OCI-LY3 (cell line): ENCODE data around the gene ZNRD2.

Source experiments
- H2AFZ ChIP-seq: fragments of 200-600, 300-600 bp; shearing (Covaris generic); 2 replicates; pipeline ENCODE4 v1.6.0; 2014; ENCODE audit warnings: antibody characterized with exemption, low read depth, low read length
- H3K27ac ChIP-seq: fragments of 200-600, 300-600 bp; sonication (generic); 2 replicates; pipeline ENCODE4 v1.5.1; 2014; ENCODE audit warnings: mild to moderate bottlenecking, low read length, moderate library complexity, mixed read lengths
- H3K27me3 ChIP-seq: fragments of 200-600, 300-600 bp; sonication (generic); 2 replicates; pipeline ENCODE4 v1.6.1; 2014; ENCODE audit warnings: low read depth, low read length, mixed read lengths
- H3K36me3 ChIP-seq: fragments of 200-600, 300-600 bp; sonication (generic); replicated peaks from 2 replicates; pipeline ENCODE3; 2014; ENCODE audit warnings: low read depth, low read length, mixed read lengths
- H3K4me1 ChIP-seq: fragments of 300-600, 200-600 bp; sonication (generic); 2 replicates; pipeline ENCODE4 v1.6.1; 2014; ENCODE audit warnings: low read length, mixed read lengths
- H3K4me2 ChIP-seq: fragments of 200-600, 300-600 bp; sonication (generic); 2 replicates; pipeline ENCODE4 v1.6.1; 2014; ENCODE audit warnings: low read length, mixed read lengths
- H3K4me3 ChIP-seq: fragments of 300-600, 200-600 bp; sonication (generic); 2 replicates; pipeline ENCODE4 v1.5.1; 2014; ENCODE audit warnings: antibody characterized with exemption, mild to moderate bottlenecking, low read length, moderate library complexity
- H3K79me2 ChIP-seq: fragments of 300-600, 200-600 bp; shearing (Covaris generic); 2 replicates; pipeline ENCODE4 v1.6.1; 2014; ENCODE audit warnings: mild to moderate bottlenecking, low read length, mixed read lengths
- H3K9ac ChIP-seq: fragments of 300-600, 200-600 bp; shearing (Covaris generic); 2 replicates; pipeline ENCODE4 v1.6.0; 2014; ENCODE audit warnings: mild to moderate bottlenecking, low read length, moderate library complexity
- H3K9me3 ChIP-seq: fragments of 200-600, 300-600 bp; shearing (Covaris generic); 2 replicates; pipeline ENCODE4 v1.6.1; 2014; ENCODE audit warnings: low read length, mixed read lengths; ENCODE audit not compliant: insufficient read depth
- H4K20me1 ChIP-seq: fragments of 200-600, 300-600 bp; sonication (generic); 2 replicates; pipeline ENCODE4 v1.6.1; 2016; ENCODE audit warnings: low read length, mixed read lengths; ENCODE audit not compliant: insufficient read depth
- CTCF ChIP-seq: fragments of 200-600, 300-600 bp; sonication (generic); IDR thresholded peaks from 2 replicates; pipeline ENCODE4 v1.5.1; 2014; ENCODE audit warnings: antibody characterized with exemption, low read length, low read depth
- EZH2phosphoT487 ChIP-seq: fragments of 200-600 bp; shearing (Covaris generic); IDR thresholded peaks from 2 replicates; pipeline ENCODE4 v1.6.1; 2018; ENCODE audit warnings: antibody characterized with exemption, mixed run types, low read depth

Gene ZNRD2

DNA sequence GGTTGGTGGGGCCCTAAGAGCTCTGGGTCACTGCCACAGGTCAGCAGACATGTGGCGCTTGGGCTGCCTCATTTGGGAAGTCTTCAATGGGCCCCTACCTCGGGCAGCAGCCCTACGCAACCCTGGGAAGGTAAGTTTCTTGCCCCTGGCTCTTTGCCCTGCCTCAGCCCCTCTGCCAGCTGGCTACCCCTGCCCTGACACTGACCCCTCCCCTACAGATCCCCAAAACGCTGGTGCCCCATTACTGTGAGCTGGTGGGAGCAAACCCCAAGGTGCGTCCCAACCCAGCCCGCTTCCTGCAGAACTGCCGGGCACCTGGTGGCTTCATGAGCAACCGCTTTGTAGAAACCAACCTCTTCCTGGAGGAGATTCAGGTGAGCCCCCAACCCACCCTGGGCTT, 43.5 kb upstream of the ZNRD2 start:
- H3K4me3 ChIP-seq, result no peak overlapping the region

DNA sequence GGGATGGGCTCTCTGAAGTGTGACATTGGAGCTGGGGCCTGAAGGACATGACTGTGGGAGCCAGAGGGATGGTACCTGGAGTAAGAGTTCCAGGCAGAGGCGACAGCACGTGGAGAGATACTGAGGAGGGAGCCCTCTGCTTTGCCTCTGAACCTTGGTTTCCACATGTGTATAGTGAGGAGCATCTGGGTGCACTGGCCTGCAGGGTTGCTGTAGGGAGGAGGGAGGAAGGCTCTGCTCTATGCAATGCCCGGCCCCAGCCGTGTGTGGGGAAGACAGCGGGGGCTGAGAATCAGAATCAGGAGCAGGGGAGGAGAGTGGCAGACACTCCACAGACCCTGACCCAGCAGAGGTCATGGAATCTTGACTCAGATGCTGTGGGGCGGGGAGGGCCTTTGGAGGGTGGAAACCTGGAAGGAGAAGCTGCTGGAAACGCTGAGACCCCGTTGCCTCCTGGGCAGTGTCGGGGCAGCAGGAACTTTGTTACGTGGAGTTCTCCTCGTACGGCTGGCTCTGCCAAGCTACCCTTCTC, 41.4 kb upstream of the ZNRD2 start:
- Histone ChIP-seq H4K20me1 (0 out of 2 replicates have a peak, but pooled peaks cover 3% of the 10 kb centered on the region), H3K4me2 (no peak overlapping the region), H3K27me3 (no peaks in the 10 kb centered on the region), H3K4me1 (peaks cover 17% of the 10 kb centered on the region), H3K36me3 (peaks cover 47% of the 10 kb centered on the region), H3K4me3 (no peak overlapping the region), H2AFZ (no peak overlapping the region), H3K27ac (no peak overlapping the region), H3K79me2 (peaks cover 15% of the 10 kb centered on the region), H3K9ac (no peak overlapping the region), H3K9me3 (no peaks in the 10 kb centered on the region)
- TF ChIP-seq EZH2phosphoT487 (no peak), CTCF (no peak)

More for the DNA sequence above, 43.5 kb upstream of the ZNRD2 start:
- TF ChIP-seq EZH2phosphoT487 (no peak), CTCF (no peak)
- Histone ChIP-seq H3K27ac (no peak overlapping the region), H3K79me2 (peaks cover 15% of the 10 kb centered on the region), H3K4me2 (no peak overlapping the region), H3K9me3 (no peaks in the 10 kb centered on the region), H4K20me1 (0 out of 2 replicates have a peak, but pooled peaks cover 3% of the 10 kb centered on the region), H2AFZ (no peak overlapping the region), H3K36me3 (peaks cover 38% of the 10 kb centered on the region), H3K27me3 (no peaks in the 10 kb centered on the region), H3K4me1 (peaks cover 37% of the 10 kb centered on the region), H3K9ac (no peak overlapping the region)

DNA sequence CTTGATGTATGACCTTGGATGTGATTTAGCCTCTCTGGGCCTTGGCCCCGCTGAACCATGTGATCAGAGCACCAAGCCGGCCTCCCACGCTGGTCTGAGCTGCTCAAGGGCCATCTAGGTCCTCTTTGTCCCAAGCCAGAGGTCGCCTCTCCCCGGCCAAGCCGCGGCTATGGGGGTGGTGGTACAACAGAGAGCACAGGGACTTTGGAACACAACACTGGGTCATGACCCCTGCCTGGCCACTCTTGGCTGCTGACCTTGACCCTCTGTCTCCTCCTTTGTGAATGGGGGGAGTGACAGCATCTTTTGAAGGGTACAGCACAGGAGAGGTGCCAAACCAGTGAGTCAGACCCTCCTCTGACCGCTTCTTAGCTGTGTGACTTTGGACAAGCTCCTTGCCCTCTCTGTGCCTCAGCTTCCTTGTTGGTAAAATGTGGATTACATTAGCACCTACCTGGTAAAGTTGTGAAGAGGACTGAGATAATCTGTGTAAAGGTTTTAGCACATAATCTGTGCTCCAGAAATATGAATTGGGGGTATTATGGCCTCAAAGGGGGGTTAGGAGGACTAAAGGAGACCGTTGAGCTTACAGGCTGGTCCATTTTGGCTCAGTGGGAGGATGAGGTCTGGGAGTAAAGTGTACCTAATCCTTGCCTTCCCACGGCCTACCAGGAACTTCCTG, 40.7 kb upstream of the ZNRD2 start:
- Histone ChIP-seq H3K4me1 (peaks cover 10% of the 10 kb centered on the region), H3K4me3 (no peak overlapping the region), H2AFZ (no peak overlapping the region), H3K79me2 (peaks cover 15% of the 10 kb centered on the region), H3K4me2 (no peak overlapping the region), H3K27ac (no peak overlapping the region), H4K20me1 (0 out of 2 replicates have a peak, but pooled peaks cover 3% of the 10 kb centered on the region), H3K9me3 (no peaks in the 10 kb centered on the region), H3K27me3 (no peaks in the 10 kb centered on the region), H3K36me3 (peaks cover 47% of the 10 kb centered on the region), H3K9ac (no peak overlapping the region)
- no peak for TF ChIP-seq CTCF

DNA sequence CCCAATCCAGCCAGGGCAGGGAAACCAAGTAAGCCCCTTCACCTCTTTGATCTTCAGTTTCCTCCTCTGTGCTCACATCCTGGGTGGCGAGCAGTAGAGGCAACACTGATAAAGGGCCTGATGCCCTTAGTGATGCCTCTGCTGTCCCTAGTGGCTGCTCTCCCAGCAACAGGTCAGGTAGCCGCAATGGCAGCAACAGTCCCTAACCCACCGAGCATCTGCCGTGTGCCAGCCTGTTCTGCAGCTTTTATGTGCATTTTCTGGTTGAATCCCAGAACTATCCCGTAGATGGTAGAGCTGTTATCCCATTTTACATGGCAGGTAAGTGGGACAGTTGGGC, 40.1 kb upstream of the ZNRD2 start:
- Histone ChIP-seq H3K4me1 (peaks cover 10% of the 10 kb centered on the region), H3K79me2 (peaks cover 14% of the 10 kb centered on the region), H3K4me3 (no peak overlapping the region), H2AFZ (no peak overlapping the region), H3K9me3 (no peaks in the 10 kb centered on the region), H3K27me3 (no peaks in the 10 kb centered on the region), H3K36me3 (peaks cover 49% of the 10 kb centered on the region), H3K27ac (no peak overlapping the region), H3K9ac (no peak overlapping the region), H3K4me2 (no peak overlapping the region), H4K20me1 (0 out of 2 replicates have a peak, but pooled peaks cover 3% of the 10 kb centered on the region)
- TF ChIP-seq CTCF, result peak; percentile 35
- no peak for TF ChIP-seq EZH2phosphoT487
